Psoas muscle (tissue), 8 donors: ENCODE data around the gene SLC47A2. TPM values are rescaled to one million over a fixed set of nuclear protein-coding genes. Genes with fewer than 3 reads are reported as not detected.
"Not testable (repeated sequence)": the region's sequence is repeated elsewhere in the genome, so short reads cannot be mapped to it uniquely, and the experiment has no call there.

Experiments used
- ATAC-seq, 4 donors: fragments of 200-7000 bp; cut with Tn5 transposase; one replicate each; pipeline ENCODE4 v1.9.1; 2020; ENCODE audit warnings: moderate library complexity in 3 of 4, mild to moderate bottlenecking in 2 of 4
- DNase-seq, 2 donors: peaks; one replicate each; pipeline ENCODE4 v3.0.0-alpha.2; 2020
- H3K27ac ChIP-seq: fragments of 200-600 bp; one replicate; pipeline ENCODE4 v1.8.0; 2022
- H3K27me3 ChIP-seq, 3 donors: fragments of 200-600 bp in 1 of 3; one replicate each; pipeline versions ENCODE4 v1.6.1 to v1.8.0; 2013 to 2022; ENCODE audit warnings: low read length in 2 of 3, mild to moderate bottlenecking in 2 of 3, moderate library complexity in 1 of 3; ENCODE audit not compliant: insufficient read depth in 3 of 3
- H3K36me3 ChIP-seq, 2 donors: fragments of 200-600 bp in 1 of 2; one replicate each; pipeline versions ENCODE4 v1.6.1 to v1.8.0; 2013 to 2022; ENCODE audit warnings: low read depth in 1 of 2, mild to moderate bottlenecking in 1 of 2, moderate library complexity in 1 of 2; ENCODE audit not compliant: insufficient read depth in 1 of 2
- H3K4me1 ChIP-seq: fragments of 200-600 bp; one replicate; pipeline ENCODE4 v1.8.0; 2022
- H3K4me3 ChIP-seq: fragments of 200-600 bp; one replicate; pipeline ENCODE4 v1.8.0; 2022; ENCODE audit warnings: mild to moderate bottlenecking
- H3K9me3 ChIP-seq: fragments of 200-600 bp; one replicate; pipeline ENCODE4 v1.8.0; 2022
- CTCF ChIP-seq: fragments of 200-600 bp; IDR thresholded peaks from one replicate; pipeline ENCODE4 v1.8.0; 2022; ENCODE audit warnings: antibody characterized with exemption
- WGBS, 3 donors: extraction: QIAGEN DNeasy Blood & Tissue Kit; methylation state at CpG; one replicate each; pipeline versions ENCODE4 v1.1.6 to v1.1.7; 2013; 5-methylcytosine and 5-hydroxymethylcytosine counted together
- intact Hi-C, 2 donors: fragments of 100-400 bp; cut with DNase I; formaldehyde crosslinking; loops; one replicate each; pipeline versions ENCODE4 v1.11.0 to v1.14.2; 2022
- polyA plus RNA-seq, 3 donors: library from polyadenylated mRNA; stranded (reverse); fragments of 200-250 nt; gene quantifications; one replicate each; pipeline ENCODE4 v1.2.3, GENCODE V29; 2013
- total RNA-seq, 4 donors: library from RNA; stranded (reverse); fragmentation: NEBNext Ultra II Directional in 2 of 4; extraction: Animal tissue kit (Norgen Biotek cat#: 25700) in 2 of 4; gene quantifications; one replicate each; pipeline versions ENCODE4 v1.2.1 to v1.2.4, GENCODE V29; 2021 to 2023
- donor health status: healthy with polysubstance abuse.
- donor health status: DM: no; HTN: no; CAD: no; lungs with moderate emphysema.
- donor health status: Bipolar disorder and iron deficiency.
- donor health status: healthy.
- donor health status: DM: yes; HTN: yes; CAD: no.
- donor health status: DM: no; HTN: no; CAD: no.
- donor health status: DM: no; HTN: no; CAD: no.
- donor health status: DM: yes; HTN: yes; CAD: no.

Gene SLC47A2
- total and polyA plus RNA-seq, 7 donors, result 0.01 to 1.1 (median 0.06) TPM; not detected in 3

- WGBS, 3 donors, result 96 to 97% (median 97%) methylated on average over 2 of the region's 2 CpGs
These were observed 29.8 kb downstream of the SLC47A2 start for GRCh38 chr17:19686400-19687090.

GRCh38 chr17:19684909-19685580, 31.3 kb downstream of the SLC47A2 start:
- intact Hi-C loops, result loop anchor here in 1 of 2 donors (5.0 kb wide), 1 partner anchor 67 kb away; no protein-coding TSS in a partner anchor
- not testable (repeated sequence) for H3K27ac ChIP-seq, H3K36me3 ChIP-seq, H3K9me3 ChIP-seq, DNase-seq, H3K4me3 ChIP-seq, H3K4me1 ChIP-seq, H3K27me3 ChIP-seq, ATAC-seq
- WGBS, 3 donors, result 92 to 93% (median 92%) methylated on average over 26 to 32 of the region's 32 CpGs

More at GRCh38 chr17:19686400-19687090, 29.8 kb downstream of the SLC47A2 start:
- H3K9me3 ChIP-seq, result no peaks in the 10 kb centered on the region
- no peak for TF ChIP-seq CTCF
- H3K4me1 ChIP-seq, result no peaks in the 10 kb centered on the region
- H3K4me3 ChIP-seq, result no peak overlapping the region
- H3K27me3 ChIP-seq, result no peaks in the 10 kb centered on the region
- no peak for ATAC-seq
- H3K36me3 ChIP-seq, result no peaks in the 10 kb centered on the region
- no peak overlapping the region for H3K27ac ChIP-seq
- no peak for DNase-seq
- intact Hi-C loops, result no loop called here

GRCh38 chr17:19683117-19683516, 33.3 kb downstream of the SLC47A2 start:
- DNase-seq, result no peak
- H3K27me3 ChIP-seq, result no peaks in the 10 kb centered on the region
- no peak for TF ChIP-seq CTCF
- H3K27ac ChIP-seq, result no peak overlapping the region
- intact Hi-C loops, result loop anchor here in 1 of 2 donors (5.0 kb wide), 1 partner anchor 69 kb away; no protein-coding TSS in a partner anchor
- peaks cover 0 to 12% of the 10 kb centered on the region in 2 donors for H3K36me3 ChIP-seq
- no peak for ATAC-seq
- H3K4me3 ChIP-seq, result no peak overlapping the region
- no peaks in the 10 kb centered on the region for H3K4me1 ChIP-seq
- 88 to 97% (median 96%) methylated on average over 2 of the region's 2 CpGs for WGBS, 3 donors
- no peaks in the 10 kb centered on the region for H3K9me3 ChIP-seq

- Histone ChIP-seq H3K27me3 (no peaks in the 10 kb centered on the region), H3K4me1 (peaks cover 4% of the 10 kb centered on the region), H3K36me3 (peaks cover 0 to 51% of the 10 kb centered on the region in 2 donors), H3K4me3 (no peak overlapping the region), H3K9me3 (no peaks in the 10 kb centered on the region), H3K27ac (no peak overlapping the region)
- intact Hi-C loops, result no loop called here
- ATAC-seq, result no peak
- DNase-seq, result no peak
- TF ChIP-seq CTCF, result no peak
- WGBS, 3 donors, result 86 to 89% (median 87%) methylated on average over 18 of the region's 18 CpGs
These were observed 37.6 kb downstream of the SLC47A2 start for GRCh38 chr17:19678581-19679453.
